Activated CD8-positive, alpha-beta T cell treated with anti-CD3 and anti-CD28 coated beads for 36 hours (primary cell): ENCODE results near the gene GNB4. TPM values are rescaled to one million over a fixed set of nuclear protein-coding genes. Genes with fewer than 3 reads are reported as not detected.
A peak's percentile ranks its signal among the peaks of the same experiment; 100 is the strongest.

Experiments
- ATAC-seq: fragments of 200-7000 bp; cut with Tn5 transposase; one replicate; pipeline ENCODE4 v1.10.0; 2021; ENCODE audit warnings: mild to moderate bottlenecking, moderate library complexity
- CTCF ChIA-PET: fragments of 350-600 bp; sonication (Branson Sonifier 250); formaldehyde crosslinking; loops from one replicate; lab custom pipeline; 2021; ENCODE audit warnings: antibody characterized with exemption; lab: Charles Lee
- POLR2A ChIA-PET: fragments of 350-600 bp; sonication (Branson Sonifier 250); formaldehyde crosslinking; loops from one replicate; lab custom pipeline; 2021; ENCODE audit warnings: antibody characterized with exemption; lab: Charles Lee
- DNase-seq: peaks from one replicate; pipeline ENCODE4 v3.0.0-alpha.2; 2020
- H3K27ac Mint-ChIP-seq: one replicate; pipeline ENCODE4 v1.8.0; 2021; ENCODE audit warnings: mild to moderate bottlenecking, mixed read lengths
- H3K27me3 Mint-ChIP-seq: one replicate; pipeline ENCODE4 v1.8.0; 2021; ENCODE audit warnings: mixed read lengths
- H3K36me3 Mint-ChIP-seq: one replicate; pipeline ENCODE4 v1.8.0; 2021; ENCODE audit warnings: low read depth, mixed read lengths
- H3K4me1 Mint-ChIP-seq: one replicate; pipeline ENCODE4 v1.8.0; 2021; ENCODE audit warnings: low read depth, mixed read lengths
- H3K4me3 Mint-ChIP-seq: one replicate; pipeline ENCODE4 v1.8.0; 2021; ENCODE audit warnings: mild to moderate bottlenecking, moderate library complexity, mixed read lengths
- H3K9me3 Mint-ChIP-seq: one replicate; pipeline ENCODE4 v1.8.0; 2021; ENCODE audit warnings: mixed read lengths
- CTCF ChIP-seq: fragments of 200-600 bp; IDR thresholded peaks from one replicate; pipeline ENCODE4 v1.8.0; 2022; ENCODE audit warnings: antibody characterized with exemption, mild to moderate bottlenecking
- intact Hi-C: fragments of 100-400 bp; cut with micrococcal nuclease; formaldehyde crosslinking; loops from one replicate; pipeline ENCODE4 v1.10.0; 2022
- total RNA-seq, 2 experiments: library from RNA; stranded (reverse); gene quantifications; one replicate each; pipeline ENCODE4 v1.2.3, GENCODE V29; 2021

The GNB4 gene
- total RNA-seq, 2 experiments from 2014 or later, result 1.1 to 1.3 TPM

- no peak overlapping the region for H3K27ac Mint-ChIP-seq
- no peak for DNase-seq
- ATAC-seq, result no peak
- peaks cover 2% of the 10 kb centered on the region for H3K36me3 Mint-ChIP-seq
- CTCF ChIA-PET, result no interaction called here
- peaks cover 8% of the 10 kb centered on the region for H3K4me1 Mint-ChIP-seq
- H3K9me3 Mint-ChIP-seq, result no peaks in the 10 kb centered on the region
- H3K27me3 Mint-ChIP-seq, result peaks cover 45% of the 10 kb centered on the region
- POLR2A ChIA-PET, result no interaction called here
- TF ChIP-seq CTCF, result no peak
- H3K4me3 Mint-ChIP-seq, result no peak overlapping the region
- intact Hi-C loops, result no loop called here
Observed at GRCh38 chr3:179453967-179454366, 2.7 kb upstream of the GNB4 start.

GRCh38 chr3:179452872-179453271, 1.6 kb upstream of the GNB4 start:
- no peak for TF ChIP-seq CTCF
- Mint-ChIP-seq H3K4me1 (peaks cover 8% of the 10 kb centered on the region), H3K4me3 (no peak overlapping the region), H3K27ac (no peak overlapping the region), H3K27me3 (peaks cover 47% of the 10 kb centered on the region), H3K9me3 (no peaks in the 10 kb centered on the region), H3K36me3 (peaks cover 2% of the 10 kb centered on the region)
- ChIA-PET CTCF (no interaction called here), POLR2A (no interaction called here)
- intact Hi-C loops, result no loop called here
- no peak for ATAC-seq
- no peak for DNase-seq

- Mint-ChIP-seq H3K9me3 (no peaks in the 10 kb centered on the region), H3K27me3 (peaks cover 52% of the 10 kb centered on the region), H3K4me3 (peak overlapping the region; percentile 69), H3K36me3 (peaks cover 2% of the 10 kb centered on the region), H3K4me1 (peaks cover 8% of the 10 kb centered on the region), H3K27ac (no peak overlapping the region)
- ChIA-PET POLR2A (interaction anchor here (1.5 kb wide), 1 partner anchor 8 kb away, joined by 3 read pairs; no protein-coding TSS in a partner anchor), CTCF (no interaction called here)
- intact Hi-C loops, result no loop called here
- DNase-seq (no peak), ATAC-seq (no peak)
- TF ChIP-seq CTCF, result no peak
Observed at GRCh38 chr3:179452176-179452564, 900 bp upstream of the GNB4 start.

GRCh38 chr3:179450901-179451264, 387 bp downstream of the GNB4 start:
- CTCF ChIA-PET, result interaction anchor here (0.8 kb wide), 1 partner anchor 435 kb away, joined by 3 read pairs; no protein-coding TSS in a partner anchor
- TF ChIP-seq CTCF, result no peak
- intact Hi-C loops, result no loop called here
- Mint-ChIP-seq H3K27me3 (peaks cover 58% of the 10 kb centered on the region), H3K27ac (no peak overlapping the region), H3K9me3 (no peaks in the 10 kb centered on the region), H3K4me3 (peak overlapping the region; percentile 69), H3K36me3 (peaks cover 2% of the 10 kb centered on the region), H3K4me1 (peaks cover 8% of the 10 kb centered on the region)
- peak; percentile 60 for ATAC-seq
- POLR2A ChIA-PET, result interaction anchor here (1.5 kb wide), 1 partner anchor 10 kb away, joined by 3 read pairs; no protein-coding TSS in a partner anchor
- DNase-seq, result no peak

- TF ChIP-seq CTCF, result no peak
- POLR2A ChIA-PET, result no interaction called here
- ATAC-seq, result no peak
- Mint-ChIP-seq H3K36me3 (peaks cover 2% of the 10 kb centered on the region), H3K4me1 (peaks cover 8% of the 10 kb centered on the region), H3K27ac (no peak overlapping the region), H3K4me3 (peak overlapping the region; percentile 69), H3K9me3 (no peaks in the 10 kb centered on the region), H3K27me3 (peaks cover 58% of the 10 kb centered on the region)
- intact Hi-C loops, result no loop called here
- no peak for DNase-seq
- CTCF ChIA-PET, result no interaction called here
Observed at GRCh38 chr3:179450261-179450701, 989 bp downstream of the GNB4 start.
